ENCODE results near the gene ADCY1.
"Not testable (repeated sequence)": the region's sequence is repeated elsewhere in the genome, so short reads cannot be mapped to it uniquely, and the experiment has no call there.

The ADCY1 gene

DNA sequence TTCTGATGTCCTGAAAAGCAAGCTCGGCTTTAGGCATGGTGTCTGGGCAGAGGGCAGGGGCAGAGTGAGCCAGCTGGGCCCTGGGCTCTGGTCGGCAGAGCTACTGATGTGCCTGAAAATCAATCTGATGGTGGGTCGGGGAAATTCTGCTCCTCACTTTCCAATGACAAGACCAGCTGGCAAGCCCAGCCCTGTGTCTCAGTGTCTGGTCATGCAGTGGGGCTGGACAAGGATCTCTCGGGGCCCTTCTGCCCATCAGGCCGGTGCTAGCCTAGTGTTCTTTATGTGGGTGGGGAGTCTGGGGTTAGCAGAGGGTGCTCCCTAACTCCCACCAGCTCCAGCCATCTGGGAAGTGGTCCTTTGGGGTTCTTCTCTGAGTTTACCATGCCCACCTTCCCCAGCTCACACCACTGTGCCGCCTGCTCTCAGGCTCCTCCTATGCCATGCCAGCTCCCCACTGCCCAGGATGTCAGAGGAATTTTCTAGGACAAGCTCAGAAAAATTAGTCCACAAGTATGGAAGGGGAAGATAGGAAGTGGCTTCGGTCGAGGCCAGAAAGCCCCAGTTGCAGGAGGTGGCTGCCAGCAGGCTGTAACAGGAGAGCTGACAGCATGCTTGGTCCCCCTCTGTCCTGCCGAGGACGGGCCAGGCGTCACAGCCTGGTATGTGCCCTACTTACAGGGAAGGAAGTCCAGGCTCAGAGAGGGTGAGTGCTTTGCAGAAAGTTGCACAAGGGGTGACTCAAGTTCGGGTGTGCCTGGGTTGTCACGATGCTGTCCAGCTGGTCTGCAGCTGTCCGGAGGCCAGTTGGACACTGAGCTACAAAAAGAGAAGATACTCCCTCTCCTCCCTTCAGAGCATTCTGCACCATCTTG, 135.2 kb downstream of the ADCY1 start:
- DNase-seq (ENCODE audit: low read depth in 2 of 3, low spot score in 1 of 3): no peak

DNA sequence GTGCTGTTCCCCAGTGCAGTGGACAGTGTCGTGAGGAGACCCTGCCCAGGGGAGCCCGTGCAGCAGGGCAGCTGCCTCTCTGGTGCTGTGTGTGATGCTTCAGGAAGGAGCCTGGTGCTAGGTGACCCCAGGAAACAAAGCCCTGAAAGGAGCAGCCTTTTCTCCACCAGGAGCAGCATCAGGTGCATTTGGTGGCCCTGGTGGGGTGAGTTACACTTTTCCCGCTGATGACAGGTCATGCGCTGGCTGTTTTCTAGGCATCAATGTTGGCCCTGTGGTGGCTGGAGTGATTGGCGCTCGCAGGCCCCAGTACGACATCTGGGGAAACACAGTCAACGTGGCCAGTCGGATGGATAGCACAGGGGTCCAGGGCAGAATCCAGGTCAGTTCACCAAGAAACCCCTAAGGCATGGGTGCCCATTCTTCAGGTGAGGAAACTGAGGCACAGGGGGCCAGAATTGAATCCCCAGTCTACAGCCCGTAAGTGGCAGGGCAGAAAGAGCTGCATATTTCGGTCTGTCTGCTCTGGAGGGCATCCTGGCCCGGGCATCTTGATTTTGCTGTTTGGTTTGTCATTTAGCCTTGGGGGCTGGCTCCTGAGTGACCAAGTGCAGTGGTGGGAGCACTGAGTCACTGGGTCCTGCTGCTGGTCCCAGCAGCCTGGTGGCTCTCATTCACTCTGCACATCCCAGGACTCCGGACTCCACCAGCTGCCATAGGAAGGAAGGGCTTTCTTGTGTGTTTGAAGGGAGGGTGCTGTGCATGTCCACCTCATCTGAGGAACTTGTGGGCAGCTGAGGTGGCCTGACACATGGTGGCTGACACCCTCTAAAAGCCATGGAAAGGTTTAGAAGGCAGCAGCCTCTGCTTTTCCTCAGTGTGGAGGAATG, 136.3 kb downstream of the ADCY1 start:
- DNase-seq (ENCODE audit: low read depth in 2 of 3, low spot score in 1 of 3): no peak

- no peak for DNase-seq (ENCODE audit: low read depth in 2 of 3, low spot score in 1 of 3)
These were observed 137.0 kb downstream of the ADCY1 start for GRCh38 chr7:45711161-45711490.

DNA sequence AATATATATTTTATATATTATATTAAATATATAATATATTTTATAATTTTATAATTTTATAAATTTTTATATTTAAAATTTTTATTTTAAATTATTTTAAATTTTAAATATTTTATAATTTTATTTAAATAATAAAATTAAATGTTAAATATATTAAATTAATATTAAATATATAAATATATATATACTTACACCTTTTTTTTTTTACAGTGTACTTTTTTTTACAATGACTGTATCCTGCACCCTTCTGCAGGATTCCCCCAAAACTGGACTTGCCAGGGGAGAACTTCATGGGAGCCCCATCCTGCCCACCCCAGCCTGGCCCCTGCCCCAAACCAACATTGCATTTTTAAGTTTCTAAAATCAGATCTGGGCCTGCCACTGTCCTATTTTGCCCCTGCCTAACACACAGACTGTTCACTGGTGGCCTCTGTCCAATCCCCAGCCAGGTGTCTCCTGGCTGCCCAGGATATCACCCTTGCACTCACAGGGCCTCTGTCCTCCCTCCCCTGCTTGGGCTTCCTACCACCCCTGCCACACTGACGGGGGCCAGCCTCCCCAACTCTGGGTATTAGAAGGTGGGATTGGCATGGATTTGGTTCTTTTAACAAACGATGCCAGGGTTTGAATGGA, 138.0 kb downstream of the ADCY1 start:
- no peak for DNase-seq (ENCODE audit: low read depth in 2 of 3, low spot score in 1 of 3)

DNA sequence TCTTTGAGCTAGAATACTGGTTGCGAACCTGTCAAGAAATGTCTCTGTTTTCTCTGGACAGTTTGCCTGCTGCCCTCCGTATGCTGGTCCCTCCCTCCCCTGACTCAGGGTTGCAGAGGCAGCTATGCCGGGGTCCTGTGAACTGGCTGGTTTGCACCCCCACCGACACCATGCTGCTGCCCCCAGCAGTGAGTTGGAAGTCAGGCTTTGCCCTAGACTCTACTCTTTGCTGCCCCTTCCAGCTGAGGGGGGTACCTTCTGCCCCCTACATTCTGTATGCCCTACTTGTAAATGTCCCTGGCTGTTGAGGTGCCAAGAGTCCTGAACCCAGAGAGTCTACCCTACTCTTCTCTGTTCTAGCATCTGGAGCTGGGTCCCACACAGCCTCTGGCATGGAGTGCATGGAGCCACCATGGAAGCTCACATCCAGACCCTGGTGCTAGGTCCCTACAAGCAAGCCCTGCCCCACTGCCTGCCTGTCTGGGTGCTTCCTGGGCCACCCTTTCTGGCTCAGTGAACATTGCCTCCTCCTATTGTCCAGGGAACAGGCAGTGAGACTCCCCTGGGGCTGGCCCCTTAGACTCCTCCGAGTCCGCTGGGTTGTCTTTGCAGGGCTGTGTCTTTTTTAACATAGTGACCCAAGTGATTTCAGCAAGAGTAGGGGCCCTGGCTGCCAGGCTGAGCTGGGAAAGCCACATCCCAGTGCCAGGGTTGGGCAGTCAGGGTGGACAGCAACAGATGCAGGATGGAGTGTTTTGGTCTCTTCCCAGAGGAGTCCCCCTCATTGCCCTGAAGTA, 138.9 kb downstream of the ADCY1 start:
- DNase-seq (ENCODE audit: low read depth in 2 of 3, low spot score in 1 of 3): no peak

DNA sequence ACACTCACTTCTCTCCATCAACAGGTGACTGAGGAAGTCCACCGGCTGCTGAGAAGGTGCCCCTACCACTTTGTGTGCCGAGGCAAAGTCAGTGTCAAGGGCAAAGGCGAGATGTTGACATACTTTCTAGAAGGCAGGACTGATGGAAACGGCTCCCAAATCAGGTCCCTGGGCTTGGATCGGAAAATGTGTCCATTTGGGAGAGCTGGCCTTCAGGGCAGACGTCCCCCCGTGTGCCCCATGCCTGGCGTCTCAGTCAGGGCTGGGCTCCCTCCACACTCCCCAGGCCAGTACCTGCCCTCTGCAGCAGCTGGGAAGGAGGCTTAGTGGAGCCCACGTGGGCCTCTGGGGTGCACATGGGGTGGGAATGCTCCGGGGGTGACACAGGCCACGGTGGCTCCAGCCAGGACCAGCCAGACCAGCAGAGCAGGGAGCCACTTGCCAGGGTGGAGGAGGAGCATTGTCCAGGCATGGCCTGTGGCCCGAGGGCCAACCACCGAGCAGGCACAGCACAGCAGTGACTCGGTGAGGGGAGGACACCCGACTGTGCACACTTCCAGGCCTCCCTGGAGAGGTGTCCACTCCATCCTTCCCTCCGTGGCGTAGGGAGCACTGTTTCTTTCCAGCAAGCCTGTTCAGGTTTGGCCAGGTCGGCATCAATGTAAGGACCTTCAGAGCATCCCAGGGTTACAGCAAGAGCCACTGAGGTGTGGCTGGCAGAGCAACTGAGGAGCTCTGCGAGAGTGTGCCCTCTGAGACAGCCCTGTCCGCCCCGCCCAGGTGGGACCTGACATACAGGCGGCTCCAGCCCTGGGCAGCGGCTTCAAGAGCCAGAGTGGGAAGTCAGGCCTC, 139.7 kb downstream of the ADCY1 start:
- no peak for DNase-seq (ENCODE audit: low read depth in 2 of 3, low spot score in 1 of 3)

DNA sequence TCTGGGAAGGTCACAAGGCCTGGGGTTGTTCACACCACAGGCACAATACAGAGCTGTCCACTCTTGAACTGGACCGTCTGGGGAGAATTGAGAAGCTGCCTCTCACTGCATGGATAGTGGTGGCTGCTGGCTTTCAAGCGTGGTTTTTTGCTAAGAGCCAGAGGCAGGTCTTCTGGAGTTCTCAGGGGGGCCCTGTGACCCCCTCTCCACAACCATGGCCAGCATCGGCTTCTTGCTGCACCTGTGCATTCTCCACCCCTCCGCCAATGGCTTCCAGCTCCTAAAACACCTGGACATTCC, 140.3 kb downstream of the ADCY1 start:
- no peak for DNase-seq (ENCODE audit: low read depth in 2 of 3, low spot score in 1 of 3)

GRCh38 chr7:45715471-45716352, 141.5 kb downstream of the ADCY1 start:
- no peak for DNase-seq (ENCODE audit: low read depth in 2 of 3, low spot score in 1 of 3)

DNA sequence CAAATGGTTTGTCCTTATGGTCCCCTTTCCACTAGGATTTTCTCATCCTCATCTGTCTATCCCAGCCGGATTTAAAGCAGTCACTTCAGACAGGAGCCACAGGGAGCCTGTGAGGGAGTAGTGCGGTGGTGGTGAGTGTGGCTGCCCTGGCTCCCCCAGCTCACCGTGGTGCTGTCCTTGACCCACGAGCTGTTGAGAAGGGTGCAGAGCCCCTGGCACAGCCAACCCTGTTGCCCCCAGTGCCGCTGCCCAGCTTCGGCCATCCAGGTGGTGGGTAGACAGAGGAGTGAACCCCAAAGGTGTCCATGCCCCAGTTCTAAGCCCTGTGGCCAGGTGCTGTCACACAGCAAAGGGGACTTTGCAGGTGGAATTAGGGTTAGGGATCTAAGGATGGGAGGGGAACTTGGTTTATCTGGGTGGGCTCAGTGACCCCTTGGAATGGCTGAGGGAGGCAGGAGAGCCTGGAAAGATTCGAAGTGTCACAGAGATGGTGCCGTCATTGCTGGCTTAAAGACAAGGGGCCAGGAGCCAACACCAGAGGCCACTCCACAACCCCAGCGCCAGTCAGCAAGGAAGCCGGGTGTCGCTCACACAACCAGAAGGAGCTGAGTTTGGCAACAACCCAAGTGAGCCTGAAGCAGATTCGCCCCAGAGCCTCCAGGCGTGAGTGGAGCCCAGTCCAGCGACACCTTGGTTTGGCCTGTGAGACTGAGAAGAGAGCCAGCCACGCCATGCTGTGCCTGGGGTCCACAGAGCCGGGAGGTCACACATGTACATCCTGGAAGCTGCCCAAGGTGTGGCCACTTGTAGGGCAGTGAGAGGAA, 142.4 kb downstream of the ADCY1 start:
- DNase-seq (ENCODE audit: low read depth in 2 of 3, low spot score in 1 of 3): no peak

DNA sequence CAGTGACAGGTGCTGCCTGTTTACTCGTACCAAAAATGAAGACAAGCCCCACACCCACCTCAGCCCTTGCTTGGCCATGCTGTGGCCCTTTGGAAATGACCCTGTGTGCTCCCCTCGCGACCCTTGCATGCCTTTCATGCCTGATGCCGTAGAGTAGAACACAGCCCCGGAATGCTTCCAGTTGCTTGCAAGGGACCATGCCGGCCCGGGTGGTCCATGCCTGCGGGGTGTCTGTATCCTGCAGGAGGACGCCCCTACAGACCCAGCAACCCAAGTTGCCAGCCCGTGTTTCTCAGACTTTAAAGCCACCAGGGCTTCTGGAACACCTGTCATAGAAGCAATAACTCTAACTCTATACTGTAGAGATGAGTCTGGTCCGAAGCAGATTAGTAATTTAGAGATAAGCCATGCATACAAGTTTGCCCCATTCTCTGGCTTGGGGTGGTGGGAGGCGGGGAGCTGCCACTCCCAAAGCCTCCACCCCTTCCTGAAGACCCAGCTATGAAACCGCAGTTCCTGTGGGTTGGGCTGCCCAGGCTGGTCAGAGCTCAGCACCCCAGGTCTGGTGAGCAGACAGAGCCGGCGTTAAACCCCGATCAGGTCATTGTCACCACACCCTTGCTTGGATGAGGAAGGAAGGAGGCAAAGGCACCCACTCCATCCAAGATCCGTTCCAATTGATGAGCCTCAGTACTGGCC, 143.5 kb downstream of the ADCY1 start:
- DNase-seq (ENCODE audit: low read depth in 2 of 3, low spot score in 1 of 3): no peak

GRCh38 chr7:45718464-45719330, 144.5 kb downstream of the ADCY1 start:
- DNase-seq (ENCODE audit: low read depth in 2 of 3, low spot score in 1 of 3): no peak

DNA sequence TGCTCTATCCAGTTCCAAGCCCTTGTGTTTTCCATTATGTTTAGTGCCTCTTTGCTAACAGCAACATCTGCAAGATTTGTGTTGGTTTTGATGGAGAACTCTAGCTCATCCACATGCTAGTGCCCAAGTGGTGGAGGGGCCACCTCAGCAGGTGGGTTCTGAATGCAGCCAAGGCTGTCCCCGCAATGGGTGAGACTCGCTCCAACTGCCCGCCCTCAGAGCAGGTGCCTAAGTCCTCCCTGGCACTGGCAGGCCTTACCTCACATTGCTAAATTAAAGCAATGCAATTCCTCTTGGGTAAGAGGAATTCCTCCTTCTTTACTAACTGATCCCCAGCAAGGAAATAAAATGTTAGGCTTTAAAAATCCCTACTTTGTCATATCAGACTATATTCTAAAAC, 146.8 kb downstream of the ADCY1 start:
- DNase-seq (ENCODE audit: low read depth in 2 of 3, low spot score in 1 of 3): no peak

- DNase-seq (ENCODE audit: low read depth in 2 of 3, low spot score in 1 of 3): no peak
These were observed 147.8 kb downstream of the ADCY1 start for GRCh38 chr7:45721686-45722598.

DNA sequence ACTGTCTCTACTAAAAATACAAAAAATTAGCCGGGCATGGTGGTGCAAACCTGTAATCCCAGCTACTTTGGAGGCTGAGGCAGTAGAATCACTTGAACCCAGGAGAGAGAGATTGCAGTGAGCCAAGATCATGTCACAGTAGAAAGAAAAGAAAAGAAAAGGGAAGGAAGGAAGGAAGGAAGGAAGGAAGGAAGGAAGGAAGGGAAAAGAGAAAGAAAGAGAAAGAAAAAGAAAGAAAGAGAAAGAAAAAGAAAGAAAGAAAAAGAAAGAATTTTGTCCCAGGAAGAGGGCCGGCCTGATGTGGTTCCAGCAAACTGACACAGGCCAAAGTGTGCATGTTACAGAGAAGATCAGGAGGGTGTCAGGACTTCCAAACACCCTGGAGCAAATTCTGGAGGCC, 151.1 kb downstream of the ADCY1 start:
- not testable (repeated sequence) for DNase-seq (ENCODE audit: low read depth in 2 of 3, low spot score in 1 of 3)

DNA sequence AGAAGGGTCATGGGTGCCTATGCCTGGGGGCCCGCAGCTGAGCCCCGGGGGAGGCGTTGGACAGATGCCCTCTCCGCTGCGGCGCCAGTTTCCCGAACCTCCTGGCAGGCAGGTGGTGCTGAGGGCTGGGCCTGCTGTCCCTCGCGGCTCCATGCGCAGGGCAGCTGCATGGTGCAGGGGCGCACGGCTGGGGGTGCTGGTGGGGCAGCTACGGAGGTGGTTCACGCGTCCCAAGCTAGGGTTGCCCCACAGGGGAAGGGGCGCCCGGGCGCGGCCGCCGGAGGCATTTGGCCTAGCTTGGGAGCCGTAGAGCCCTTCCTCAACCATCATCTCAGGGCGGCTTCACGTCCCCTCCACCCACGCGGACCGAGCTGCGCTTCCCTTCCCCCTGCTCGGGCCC, 152.7 kb downstream of the ADCY1 start:
- DNase-seq (ENCODE audit: low read depth in 2 of 3, low spot score in 1 of 3): no peak
